GM08714 (cell line): ENCODE data around the gene FSTL4.

Source experiments
- H3K4me3 ChIP-seq: fragments of 200-500 bp; sonication (Bioruptor generic); 2 replicates; pipeline ENCODE4 v1.5.1; 2014; ENCODE audit warnings: mild to moderate bottlenecking, low read length, inconsistent platforms
- ZNF274 ChIP-seq: IDR thresholded peaks from 2 replicates; pipeline ENCODE4 v1.6.1; 2012; ENCODE audit warnings: mild to moderate bottlenecking, low read depth, low read length

The FSTL4 gene

DNA sequence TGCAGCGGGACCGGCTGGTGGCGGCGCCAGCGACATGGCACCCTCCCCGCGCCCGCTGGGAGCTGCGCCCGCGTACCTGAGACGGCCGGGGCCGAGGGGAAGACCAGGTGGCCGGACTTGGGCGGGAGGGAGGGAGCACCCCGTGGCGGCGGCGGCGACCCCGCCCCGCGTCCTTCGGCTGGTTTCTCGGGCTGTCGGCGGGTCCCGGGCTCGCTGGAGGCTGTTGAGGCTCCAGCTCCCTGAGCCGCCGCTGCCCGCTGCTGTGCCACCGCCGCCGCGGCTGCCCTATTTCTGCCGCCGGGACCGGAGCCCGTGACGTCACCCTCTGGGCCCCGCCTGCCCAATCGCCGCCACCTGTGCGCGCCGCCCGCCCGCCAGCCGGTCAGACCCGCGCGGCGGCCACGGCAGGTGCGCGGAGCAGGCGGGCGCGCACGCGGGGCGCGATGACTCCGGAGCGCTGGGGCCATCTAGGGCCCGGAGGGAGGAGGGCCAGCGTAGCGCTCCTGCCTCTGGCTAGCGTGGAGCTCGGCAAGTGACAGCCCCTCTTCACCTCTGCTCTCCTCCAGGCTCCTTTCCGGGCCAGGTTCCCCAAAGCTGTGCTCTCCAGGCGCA, at the start of gene FSTL4:
Gene FSTL4, minus strand, starts transcription at position 293 of the 612 bp plus-strand sequence.
- TF ChIP-seq ZNF274: no peak
- H3K4me3 ChIP-seq: peak within 1 kb of the TSS; percentile 28; the same call in 1 of the 2 replicates

DNA sequence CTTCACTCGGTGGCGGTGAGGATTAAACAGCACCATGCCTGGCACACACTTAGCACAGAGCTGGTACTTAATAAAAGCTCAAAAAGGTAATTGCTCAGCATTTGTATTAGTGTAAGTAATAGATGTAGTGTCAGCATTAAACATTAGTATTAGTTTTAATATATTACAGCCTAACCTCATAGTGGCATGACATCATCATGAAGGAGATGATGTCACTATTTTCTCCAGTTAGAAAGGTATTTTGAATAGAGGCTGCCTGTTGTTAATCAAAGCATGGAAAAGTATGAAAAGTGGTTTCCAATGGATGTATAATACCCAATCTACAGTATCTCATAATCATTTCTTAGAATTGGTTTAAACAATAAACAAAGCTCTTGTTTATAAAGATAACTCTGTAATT, 49.0 kb upstream of the FSTL4 start:
- H3K4me3 ChIP-seq: no peak overlapping the region
- no peak for TF ChIP-seq ZNF274

- TF ChIP-seq ZNF274: no peak
- H3K4me3 ChIP-seq: no peak overlapping the region
These were observed 46.0 kb upstream of the FSTL4 start for GRCh38 chr5:133658327-133658726.

DNA sequence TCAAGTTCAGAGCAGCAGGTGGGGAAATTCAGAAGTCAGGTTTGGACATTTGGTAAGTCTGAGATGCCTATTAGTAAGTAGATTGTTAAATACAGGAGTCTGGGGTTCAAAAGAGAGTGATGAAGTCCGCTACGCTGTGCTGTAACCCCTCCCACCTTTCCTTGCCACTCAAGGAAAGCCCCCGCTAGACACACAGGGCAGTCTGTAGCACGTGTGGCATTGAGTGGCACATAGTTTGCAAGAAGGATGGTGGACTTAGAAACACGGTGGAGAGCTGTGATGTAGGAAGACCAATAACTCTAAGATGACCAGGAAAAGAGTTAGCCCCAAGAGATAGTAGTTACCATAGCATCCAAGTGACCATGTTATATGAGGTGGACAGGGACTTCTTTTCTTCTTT, 44.7 kb upstream of the FSTL4 start:
- no peak overlapping the region for H3K4me3 ChIP-seq
- no peak for TF ChIP-seq ZNF274

DNA sequence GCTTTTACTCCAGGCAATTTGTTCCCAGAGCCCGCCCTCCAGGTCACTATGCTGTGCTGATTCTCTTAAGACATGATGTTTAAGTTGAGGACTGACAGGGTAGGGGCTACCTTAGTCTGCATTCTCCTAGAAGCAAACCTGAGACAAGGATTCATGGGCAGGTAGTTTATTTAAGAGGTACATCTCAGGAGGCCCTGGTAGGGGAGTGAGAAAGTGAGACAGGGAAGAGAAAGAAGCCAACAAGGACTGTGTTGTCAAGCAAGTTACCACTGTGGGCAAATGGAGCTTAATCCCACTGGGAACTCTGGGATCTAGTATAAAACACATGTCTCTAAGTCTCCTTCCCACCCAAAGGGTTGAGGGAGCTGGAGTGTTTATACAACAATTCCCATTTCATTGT, 43.6 kb upstream of the FSTL4 start:
- TF ChIP-seq ZNF274: no peak
- H3K4me3 ChIP-seq: no peak overlapping the region

DNA sequence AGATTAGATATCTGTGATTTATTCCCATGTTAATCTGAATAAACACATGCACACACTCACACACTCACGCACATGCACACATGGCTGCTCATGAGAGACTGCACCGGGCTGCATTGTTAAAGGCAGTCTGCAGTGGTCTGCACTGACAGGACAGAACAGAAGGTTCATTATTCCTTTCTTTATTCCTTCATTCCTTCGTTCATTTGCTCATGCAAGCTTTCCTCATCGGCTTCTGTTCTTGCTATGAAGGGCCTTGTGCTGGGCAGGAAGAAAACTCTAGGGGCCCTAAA, 41.4 kb upstream of the FSTL4 start:
- no peak overlapping the region for H3K4me3 ChIP-seq
- no peak for TF ChIP-seq ZNF274

- no peak for TF ChIP-seq ZNF274
- H3K4me3 ChIP-seq: no peak overlapping the region
These were observed 40.8 kb upstream of the FSTL4 start for GRCh38 chr5:133652951-133653759.

GRCh38 chr5:133644000-133644865, 31.9 kb upstream of the FSTL4 start:
- TF ChIP-seq ZNF274: no peak
- no peak overlapping the region for H3K4me3 ChIP-seq

DNA sequence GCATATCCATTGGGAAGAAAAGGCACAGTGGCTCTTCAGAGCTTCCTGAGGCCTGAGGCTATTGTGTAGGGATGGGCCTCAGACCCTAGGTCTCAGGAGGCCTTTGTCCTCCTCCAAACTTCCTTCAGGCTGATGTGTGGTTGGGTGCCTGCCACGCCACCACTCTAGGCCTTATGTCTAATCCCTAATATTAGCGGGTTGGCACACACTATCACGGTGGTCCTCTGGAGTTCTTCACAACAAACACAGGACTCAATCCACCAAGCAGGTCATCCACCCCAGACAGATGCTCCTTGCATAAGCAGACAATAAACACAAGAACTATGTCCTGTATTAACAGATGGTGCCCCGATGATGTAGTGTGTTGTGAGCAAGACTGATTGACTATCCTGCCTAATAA, 31.0 kb upstream of the FSTL4 start:
- no peak overlapping the region for H3K4me3 ChIP-seq
- no peak for TF ChIP-seq ZNF274

GRCh38 chr5:133642153-133642722, 29.9 kb upstream of the FSTL4 start:
- no peak overlapping the region for H3K4me3 ChIP-seq
- no peak for TF ChIP-seq ZNF274

- no peak for TF ChIP-seq ZNF274
These were observed 29.3 kb upstream of the FSTL4 start for GRCh38 chr5:133641683-133642082.

DNA sequence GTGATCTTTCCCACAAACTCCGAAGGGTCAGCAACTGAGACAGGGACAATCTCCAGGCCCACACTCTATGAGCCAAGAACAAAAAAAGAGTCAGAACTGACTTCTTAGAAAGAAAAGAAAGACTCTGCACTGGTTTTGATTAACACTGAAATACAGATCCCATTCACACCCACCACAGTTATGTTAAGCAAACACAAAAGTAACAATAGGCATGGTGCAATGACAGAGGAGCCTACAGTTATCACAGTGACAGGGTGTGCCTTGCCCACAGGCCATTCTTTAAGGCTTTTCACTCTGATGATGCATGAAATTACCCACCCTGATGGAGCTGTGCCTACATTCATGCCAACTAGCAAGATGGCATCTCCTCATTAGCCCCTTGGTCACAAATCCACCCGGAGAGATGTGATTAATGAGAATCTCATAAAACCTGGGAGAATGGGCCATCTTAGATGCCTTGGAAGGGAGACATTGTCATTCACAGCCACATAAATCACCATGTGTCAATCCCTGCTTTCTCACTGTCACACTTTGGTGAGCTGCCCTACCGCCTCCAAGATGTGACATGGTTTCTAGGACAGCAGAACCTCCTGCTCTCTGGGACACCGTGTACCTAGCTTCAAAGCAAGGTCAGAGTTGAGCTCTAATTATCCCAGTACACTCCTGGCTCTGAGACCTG, 27.6 kb upstream of the FSTL4 start:
- no peak overlapping the region for H3K4me3 ChIP-seq
- no peak for TF ChIP-seq ZNF274

More at GRCh38 chr5:133641683-133642082, 29.3 kb upstream of the FSTL4 start:
- H3K4me3 ChIP-seq: no peak overlapping the region

GRCh38 chr5:133638436-133638835, 26.1 kb upstream of the FSTL4 start:
- no peak overlapping the region for H3K4me3 ChIP-seq
- TF ChIP-seq ZNF274: no peak

GRCh38 chr5:133637206-133637605, 24.9 kb upstream of the FSTL4 start:
- H3K4me3 ChIP-seq: no peak overlapping the region
- no peak for TF ChIP-seq ZNF274
